WI38 (cell line): ENCODE measurements around the gene GPX7.

ENCODE experiments used
- H3K4me3 ChIP-seq: 2 replicates; pipeline ENCODE4 v1.5.1; 2011; ENCODE audit warnings: low read depth, mild to moderate bottlenecking, control low read depth, low read length
- TF ChIP-seq, protein P1 (sequence below): IDR thresholded peaks from 2 replicates; pipeline ENCODE4 v1.5.1; 2012; ENCODE audit warnings: low read depth, mild to moderate bottlenecking, control low read depth, low read length

Gene GPX7

DNA sequence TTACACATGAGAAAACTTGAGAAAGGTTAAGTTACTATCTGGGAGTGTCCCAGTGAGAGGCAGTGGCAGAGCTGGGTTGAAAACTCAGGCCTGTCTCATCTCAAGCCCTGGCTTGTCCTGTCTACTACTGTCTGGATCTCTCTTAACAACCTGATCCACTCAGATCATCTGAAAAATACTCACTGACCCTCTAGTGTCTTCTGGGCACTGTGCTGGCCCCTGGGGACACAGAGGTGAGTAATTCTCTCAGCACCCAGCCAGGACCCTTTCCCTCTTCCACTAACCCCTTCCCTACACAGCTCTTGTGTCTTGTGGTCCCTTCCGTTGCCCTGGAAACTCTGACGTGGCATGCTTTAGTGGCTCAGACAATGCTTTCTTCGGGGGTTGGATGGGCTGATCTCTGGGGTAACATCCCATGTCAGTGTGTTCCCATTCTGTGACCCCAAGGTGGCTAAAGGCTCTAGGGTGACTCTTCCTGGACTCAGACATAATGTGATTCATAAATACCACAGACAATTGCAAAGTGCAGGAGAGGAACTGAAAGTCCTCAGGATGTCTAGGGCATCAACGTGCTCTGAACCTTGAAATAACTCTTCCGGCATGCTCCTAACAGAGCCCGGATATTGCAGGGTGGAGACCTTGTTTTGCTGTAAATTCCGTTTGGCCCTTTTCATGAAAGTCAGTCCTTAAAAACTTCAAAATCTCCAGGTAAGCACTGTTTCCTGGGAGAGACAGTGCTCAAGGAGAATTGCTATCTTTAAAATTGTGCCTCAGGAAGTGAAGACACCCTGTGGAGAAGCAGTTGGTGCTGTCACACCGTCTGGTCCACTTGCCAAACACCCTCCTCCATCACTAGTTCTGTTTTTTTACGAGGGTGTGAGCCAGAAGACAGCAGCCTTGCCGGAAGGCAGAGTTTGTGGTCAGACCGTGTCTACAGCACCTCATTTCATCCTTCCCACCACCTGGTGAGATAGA lies 34.8 kb downstream of the GPX7 start:
- TF ChIP-seq, protein P1, sequence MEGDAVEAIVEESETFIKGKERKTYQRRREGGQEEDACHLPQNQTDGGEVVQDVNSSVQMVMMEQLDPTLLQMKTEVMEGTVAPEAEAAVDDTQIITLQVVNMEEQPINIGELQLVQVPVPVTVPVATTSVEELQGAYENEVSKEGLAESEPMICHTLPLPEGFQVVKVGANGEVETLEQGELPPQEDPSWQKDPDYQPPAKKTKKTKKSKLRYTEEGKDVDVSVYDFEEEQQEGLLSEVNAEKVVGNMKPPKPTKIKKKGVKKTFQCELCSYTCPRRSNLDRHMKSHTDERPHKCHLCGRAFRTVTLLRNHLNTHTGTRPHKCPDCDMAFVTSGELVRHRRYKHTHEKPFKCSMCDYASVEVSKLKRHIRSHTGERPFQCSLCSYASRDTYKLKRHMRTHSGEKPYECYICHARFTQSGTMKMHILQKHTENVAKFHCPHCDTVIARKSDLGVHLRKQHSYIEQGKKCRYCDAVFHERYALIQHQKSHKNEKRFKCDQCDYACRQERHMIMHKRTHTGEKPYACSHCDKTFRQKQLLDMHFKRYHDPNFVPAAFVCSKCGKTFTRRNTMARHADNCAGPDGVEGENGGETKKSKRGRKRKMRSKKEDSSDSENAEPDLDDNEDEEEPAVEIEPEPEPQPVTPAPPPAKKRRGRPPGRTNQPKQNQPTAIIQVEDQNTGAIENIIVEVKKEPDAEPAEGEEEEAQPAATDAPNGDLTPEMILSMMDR, result no peak
- no peak overlapping the region for H3K4me3 ChIP-seq

DNA sequence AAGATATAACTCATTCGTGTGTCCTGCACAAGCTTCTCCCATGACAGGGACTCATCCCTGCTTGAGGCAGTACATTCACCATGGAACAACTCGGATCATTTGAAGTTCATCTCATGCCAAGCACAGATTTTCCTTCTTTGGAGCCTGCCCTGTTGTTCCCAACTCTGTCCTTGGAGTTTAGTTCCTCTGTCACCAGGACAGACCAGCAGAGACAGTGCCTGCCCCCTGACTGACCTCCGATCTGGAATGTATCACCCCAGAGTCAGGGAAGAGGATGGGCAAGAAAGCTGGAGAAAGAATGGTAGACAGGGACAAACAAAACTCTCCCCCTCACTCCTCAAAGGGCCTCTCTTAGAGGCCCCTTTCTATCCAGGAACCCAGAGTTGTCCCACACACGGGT lies 35.8 kb downstream of the GPX7 start:
- TF ChIP-seq, protein P1, result no peak
- no peak overlapping the region for H3K4me3 ChIP-seq

DNA sequence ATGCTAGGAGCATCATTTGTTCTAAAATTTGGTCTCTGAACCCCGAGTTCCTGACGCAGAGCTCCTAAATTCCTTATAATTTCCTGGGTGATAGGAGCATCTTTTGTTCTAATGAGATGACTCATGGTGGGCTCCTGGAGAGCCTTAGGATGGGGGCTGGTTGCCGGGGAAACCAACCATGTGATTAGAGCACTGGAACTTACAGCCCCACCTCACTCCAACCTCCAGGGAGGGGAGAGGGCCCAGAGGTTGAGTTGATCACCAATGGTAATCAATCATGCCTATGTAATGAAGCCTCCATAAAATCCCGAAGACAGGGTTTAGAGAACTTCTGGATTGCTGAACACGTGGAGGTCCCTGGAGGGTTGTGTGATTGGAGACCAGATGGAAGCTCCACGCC lies 38.5 kb downstream of the GPX7 start:
- TF ChIP-seq, protein P1, result no peak
- no peak overlapping the region for H3K4me3 ChIP-seq

DNA sequence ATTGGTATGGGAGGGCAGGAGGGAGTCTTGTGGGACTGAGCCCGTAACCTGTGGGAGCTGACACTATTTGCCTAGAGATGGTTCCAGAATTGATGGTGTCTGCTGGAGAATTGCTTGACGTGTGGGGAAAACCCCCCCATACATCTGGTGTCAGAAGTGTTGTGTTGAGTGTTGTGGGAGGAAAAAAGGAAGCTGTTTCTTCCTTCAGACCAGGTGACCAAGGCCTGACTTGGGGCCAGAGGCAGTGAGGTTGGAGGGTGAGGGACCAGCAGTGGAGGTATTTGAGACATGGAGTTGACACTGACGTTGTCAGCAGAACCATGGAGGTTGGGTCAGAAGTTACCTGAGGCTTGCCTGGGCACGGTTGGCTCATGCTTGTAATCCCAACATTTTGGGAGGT lies 39.1 kb downstream of the GPX7 start:
- no peak overlapping the region for H3K4me3 ChIP-seq
- TF ChIP-seq, protein P1, result no peak

DNA sequence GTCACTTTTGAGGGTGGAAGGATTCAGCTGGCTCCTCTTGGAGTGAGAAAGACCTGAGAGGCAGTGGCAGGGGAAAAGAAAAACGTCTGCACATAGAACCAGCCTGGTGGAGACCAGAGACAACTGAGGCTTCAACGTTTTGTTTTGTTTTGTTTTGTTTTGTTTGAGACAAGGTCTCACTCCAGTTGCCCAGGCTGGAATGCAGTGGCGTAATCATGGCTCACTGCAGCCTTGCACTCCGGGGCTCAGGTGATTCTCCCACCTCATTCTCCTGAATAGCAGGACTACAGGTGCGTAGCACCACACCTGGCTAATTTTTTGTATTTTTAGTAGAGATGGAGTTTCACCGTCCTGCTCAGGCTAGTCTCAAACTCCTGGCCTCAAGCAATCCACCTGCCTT lies 43.1 kb downstream of the GPX7 start:
- H3K4me3 ChIP-seq, result no peak overlapping the region
- TF ChIP-seq, protein P1, result no peak

DNA sequence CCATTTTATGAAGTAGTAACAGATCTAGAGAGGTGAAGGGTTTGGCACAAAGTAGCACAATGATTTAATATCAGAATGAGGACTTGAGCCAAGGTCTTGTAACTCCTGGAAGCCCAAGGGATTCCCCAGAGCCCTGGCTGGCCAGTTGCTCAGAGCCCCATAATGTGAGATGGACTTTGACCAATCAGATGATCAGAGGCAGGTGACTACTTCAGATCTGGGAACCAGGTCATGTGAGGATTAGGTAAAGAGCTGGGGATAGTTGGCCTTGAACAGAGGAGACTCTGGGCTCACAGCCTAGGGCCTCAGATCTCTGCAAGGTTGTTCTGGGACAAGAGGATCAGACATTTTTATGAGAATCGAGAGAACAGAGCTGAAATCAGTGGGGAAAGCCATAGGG lies 49.7 kb downstream of the GPX7 start:
- no peak overlapping the region for H3K4me3 ChIP-seq
- TF ChIP-seq, protein P1, result no peak

DNA sequence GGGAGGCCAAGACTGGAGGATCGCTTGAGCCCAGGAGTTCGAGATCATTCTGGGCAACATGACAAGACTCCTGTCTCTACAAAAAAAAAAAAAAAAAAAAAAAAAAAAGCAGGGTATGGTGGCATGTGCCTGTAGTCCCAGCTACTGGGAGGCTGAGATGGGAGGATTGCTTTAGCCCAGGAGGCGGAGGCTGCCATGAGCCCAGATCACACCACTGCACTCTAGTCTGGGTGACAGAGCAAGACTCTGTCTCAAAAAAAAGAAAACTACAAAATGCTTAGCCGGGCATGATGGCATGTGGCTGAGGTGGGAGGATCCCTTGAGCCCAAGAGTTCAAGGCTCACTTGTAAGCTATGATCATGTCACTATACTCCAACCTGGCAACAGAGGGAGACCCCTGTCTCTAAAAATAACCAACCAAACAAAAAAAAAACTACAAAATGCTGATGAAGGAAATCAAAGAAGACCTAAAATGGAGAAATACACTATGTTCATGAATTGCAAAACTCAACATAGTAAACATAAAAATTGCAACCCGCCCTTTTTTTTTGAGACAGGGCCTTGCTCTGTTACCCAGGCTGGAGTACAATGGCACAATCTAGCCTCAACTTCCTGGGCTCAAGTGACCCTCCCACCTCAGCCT lies 51.2 kb downstream of the GPX7 start:
- H3K4me3 ChIP-seq, result no peak overlapping the region
- TF ChIP-seq, protein P1, result no peak
